ENCODE data around the gene EFCAB3.
"Not testable (repeated sequence)": the region's sequence is repeated elsewhere in the genome, so short reads cannot be mapped to it uniquely, and the experiment has no call there.

Gene EFCAB3

DNA sequence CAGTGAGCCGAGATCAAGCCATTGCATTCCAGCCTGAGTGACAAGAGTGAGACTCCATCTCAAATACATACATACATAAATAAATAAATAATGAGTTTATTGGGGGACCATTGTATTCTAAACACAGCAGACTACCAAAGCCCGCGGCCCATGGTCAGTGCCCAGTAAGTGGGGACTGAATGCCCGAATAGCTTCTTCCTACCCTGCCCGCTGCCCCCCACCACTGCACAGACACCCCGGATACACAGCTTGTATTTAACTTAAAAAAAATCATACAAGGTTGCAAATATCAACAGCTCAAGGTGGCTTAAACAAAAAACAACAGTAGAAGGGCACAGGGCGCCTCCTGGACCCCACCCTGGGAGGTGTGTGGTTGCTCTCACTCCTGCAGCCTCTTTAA lies 75.7 kb downstream of the EFCAB3 start:
- H3K27ac ChIP-seq: no peak overlapping the region
- no peak for TF ChIP-seq CTCF (conservative IDR thresholded peaks at IDR 0.05)

GRCh38 chr17:62458483-62458882 lies 78.1 kb downstream of the EFCAB3 start:
- H3K27ac ChIP-seq: not testable (repeated sequence)

DNA sequence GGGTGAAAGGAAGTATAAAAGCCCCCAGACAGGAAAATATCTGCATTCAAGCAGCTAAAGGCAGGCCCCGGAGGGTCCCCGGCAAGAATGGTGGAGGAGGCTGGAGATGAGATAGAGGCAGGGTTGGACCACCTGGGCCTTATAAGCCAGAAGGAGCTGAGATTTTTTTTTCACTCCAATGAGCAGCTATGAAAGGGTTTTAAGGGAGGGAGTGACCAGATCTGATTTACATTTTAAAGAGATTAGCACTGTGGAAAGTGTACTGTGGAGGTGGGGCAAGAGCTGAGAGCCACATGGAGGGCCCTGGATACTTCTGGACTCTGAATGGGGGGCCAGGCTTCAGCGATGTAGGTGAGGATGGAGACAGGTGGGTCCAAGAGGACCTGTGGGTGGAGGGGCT lies 84.1 kb downstream of the EFCAB3 start:
- not testable (repeated sequence) for H3K27ac ChIP-seq

- not testable (repeated sequence) for H3K27ac ChIP-seq
Observed at GRCh38 chr17:62465271-62465670, 84.9 kb downstream of the EFCAB3 start.
